Measurements from ENCODE around the gene GPX4. TPM values are rescaled to one million over a fixed set of nuclear protein-coding genes. Genes with fewer than 3 reads are reported as not detected.

The GPX4 gene
- total and polyA plus RNA-seq, 9 of the 15 experiments (the other 6 are each of a cell fraction or from before 2014, with no cell fraction given) = 61.4 to 661 (median 349) TPM

DNA sequence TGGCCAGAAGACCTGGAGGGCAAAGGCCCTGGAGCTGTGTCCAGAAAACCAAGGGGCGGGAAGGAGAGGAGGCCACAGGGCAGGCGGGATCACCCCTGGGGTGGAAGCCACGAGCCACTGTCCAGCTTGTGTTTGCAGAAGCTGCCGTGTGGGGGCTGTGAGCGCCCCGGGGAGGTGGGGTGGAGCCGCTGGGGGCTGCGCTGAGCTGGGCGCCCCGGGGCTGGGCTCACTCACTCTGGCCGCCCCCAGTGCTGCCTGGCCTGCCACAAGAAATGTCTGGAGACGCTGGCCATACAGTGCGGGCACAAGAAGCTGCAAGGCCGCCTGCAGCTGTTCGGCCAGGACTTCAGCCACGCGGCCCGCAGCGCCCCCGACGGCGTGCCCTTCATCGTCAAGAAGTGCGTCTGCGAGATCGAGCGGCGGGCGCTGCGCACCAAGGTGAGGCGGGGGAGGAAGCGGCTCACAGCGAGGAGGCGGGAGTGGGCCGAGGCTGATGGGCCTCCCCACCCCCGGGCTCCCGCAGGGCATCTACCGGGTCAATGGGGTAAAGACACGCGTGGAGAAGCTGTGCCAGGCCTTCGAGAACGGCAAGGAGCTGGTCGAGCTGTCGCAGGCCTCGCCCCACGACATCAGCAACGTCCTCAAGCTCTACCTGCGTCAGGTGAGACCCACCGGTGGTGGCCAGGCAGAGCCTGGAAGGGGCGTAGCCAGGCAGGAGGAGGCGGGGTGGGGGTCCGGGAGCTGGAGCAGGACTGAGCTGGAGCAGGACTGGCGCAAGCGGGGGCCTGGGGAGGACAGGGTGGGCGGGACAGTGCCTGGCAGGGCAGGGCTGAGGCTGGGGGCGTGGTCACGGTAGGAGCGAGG is 22.3 kb upstream of the GPX4 start (continued):
- TF ChIP-seq, protein P1, sequence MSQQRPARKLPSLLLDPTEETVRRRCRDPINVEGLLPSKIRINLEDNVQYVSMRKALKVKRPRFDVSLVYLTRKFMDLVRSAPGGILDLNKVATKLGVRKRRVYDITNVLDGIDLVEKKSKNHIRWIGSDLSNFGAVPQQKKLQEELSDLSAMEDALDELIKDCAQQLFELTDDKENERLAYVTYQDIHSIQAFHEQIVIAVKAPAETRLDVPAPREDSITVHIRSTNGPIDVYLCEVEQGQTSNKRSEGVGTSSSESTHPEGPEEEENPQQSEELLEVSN (IDR thresholded peaks at IDR 0.05; ENCODE audit: borderline replicate concordance in 1 of 2, extremely low read depth in 1 of 2, insufficient read depth in 1 of 2, insufficient read length in 1 of 2, low read depth in 1 of 2, low read length in 1 of 2, poor library complexity in 1 of 2, severe bottlenecking in 1 of 2) = no peak
- TF ChIP-seq CHCHD3 (CRISPR knock-in tag; IDR thresholded peaks at IDR 0.05) (no peak), XRCC5 (IDR thresholded peaks at IDR 0.05; ENCODE audit: low read depth, low read length) (no peak), ETV1 (tag; conservative IDR thresholded peaks at IDR 0.05; ENCODE audit: low read depth) (no peak), TAL1 (IDR thresholded peaks at IDR 0.05) (no peak), RBM34 (IDR thresholded peaks at IDR 0.05; ENCODE audit: borderline replicate concordance, insufficient read depth, low read length) (no peak), RUNX1 (IDR thresholded peaks at IDR 0.05; ENCODE audit: low read depth) (no peak), ZNF217 (CRISPR knock-in tag; IDR thresholded peaks at IDR 0.05) (no peak), KAT7 (CRISPR knock-in tag; IDR thresholded peaks at IDR 0.05; ENCODE audit: borderline replicate concordance) (no peak), TEAD2 (tag; IDR thresholded peaks at IDR 0.05) (no peak)
- TF ChIP-seq, protein P2, sequence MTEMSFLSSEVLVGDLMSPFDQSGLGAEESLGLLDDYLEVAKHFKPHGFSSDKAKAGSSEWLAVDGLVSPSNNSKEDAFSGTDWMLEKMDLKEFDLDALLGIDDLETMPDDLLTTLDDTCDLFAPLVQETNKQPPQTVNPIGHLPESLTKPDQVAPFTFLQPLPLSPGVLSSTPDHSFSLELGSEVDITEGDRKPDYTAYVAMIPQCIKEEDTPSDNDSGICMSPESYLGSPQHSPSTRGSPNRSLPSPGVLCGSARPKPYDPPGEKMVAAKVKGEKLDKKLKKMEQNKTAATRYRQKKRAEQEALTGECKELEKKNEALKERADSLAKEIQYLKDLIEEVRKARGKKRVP (CRISPR knock-in tag; IDR thresholded peaks at IDR 0.05) = no peak
- TF ChIP-seq, protein P3, sequence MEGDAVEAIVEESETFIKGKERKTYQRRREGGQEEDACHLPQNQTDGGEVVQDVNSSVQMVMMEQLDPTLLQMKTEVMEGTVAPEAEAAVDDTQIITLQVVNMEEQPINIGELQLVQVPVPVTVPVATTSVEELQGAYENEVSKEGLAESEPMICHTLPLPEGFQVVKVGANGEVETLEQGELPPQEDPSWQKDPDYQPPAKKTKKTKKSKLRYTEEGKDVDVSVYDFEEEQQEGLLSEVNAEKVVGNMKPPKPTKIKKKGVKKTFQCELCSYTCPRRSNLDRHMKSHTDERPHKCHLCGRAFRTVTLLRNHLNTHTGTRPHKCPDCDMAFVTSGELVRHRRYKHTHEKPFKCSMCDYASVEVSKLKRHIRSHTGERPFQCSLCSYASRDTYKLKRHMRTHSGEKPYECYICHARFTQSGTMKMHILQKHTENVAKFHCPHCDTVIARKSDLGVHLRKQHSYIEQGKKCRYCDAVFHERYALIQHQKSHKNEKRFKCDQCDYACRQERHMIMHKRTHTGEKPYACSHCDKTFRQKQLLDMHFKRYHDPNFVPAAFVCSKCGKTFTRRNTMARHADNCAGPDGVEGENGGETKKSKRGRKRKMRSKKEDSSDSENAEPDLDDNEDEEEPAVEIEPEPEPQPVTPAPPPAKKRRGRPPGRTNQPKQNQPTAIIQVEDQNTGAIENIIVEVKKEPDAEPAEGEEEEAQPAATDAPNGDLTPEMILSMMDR (IDR thresholded peaks at IDR 0.05 in 2 of 3, conservative IDR thresholded peaks at IDR 0.05 in 1 of 3; ENCODE audit: insufficient read depth in 2 of 3, low read depth in 1 of 3, low read length in 3 of 3) = no peak
- TF ChIP-seq, protein P4, sequence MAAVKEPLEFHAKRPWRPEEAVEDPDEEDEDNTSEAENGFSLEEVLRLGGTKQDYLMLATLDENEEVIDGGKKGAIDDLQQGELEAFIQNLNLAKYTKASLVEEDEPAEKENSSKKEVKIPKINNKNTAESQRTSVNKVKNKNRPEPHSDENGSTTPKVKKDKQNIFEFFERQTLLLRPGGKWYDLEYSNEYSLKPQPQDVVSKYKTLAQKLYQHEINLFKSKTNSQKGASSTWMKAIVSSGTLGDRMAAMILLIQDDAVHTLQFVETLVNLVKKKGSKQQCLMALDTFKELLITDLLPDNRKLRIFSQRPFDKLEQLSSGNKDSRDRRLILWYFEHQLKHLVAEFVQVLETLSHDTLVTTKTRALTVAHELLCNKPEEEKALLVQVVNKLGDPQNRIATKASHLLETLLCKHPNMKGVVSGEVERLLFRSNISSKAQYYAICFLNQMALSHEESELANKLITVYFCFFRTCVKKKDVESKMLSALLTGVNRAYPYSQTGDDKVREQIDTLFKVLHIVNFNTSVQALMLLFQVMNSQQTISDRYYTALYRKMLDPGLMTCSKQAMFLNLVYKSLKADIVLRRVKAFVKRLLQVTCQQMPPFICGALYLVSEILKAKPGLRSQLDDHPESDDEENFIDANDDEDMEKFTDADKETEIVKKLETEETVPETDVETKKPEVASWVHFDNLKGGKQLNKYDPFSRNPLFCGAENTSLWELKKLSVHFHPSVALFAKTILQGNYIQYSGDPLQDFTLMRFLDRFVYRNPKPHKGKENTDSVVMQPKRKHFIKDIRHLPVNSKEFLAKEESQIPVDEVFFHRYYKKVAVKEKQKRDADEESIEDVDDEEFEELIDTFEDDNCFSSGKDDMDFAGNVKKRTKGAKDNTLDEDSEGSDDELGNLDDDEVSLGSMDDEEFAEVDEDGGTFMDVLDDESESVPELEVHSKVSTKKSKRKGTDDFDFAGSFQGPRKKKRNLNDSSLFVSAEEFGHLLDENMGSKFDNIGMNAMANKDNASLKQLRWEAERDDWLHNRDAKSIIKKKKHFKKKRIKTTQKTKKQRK (IDR thresholded peaks at IDR 0.05; ENCODE audit: borderline replicate concordance, low read depth, low read length) = no peak
- TF ChIP-seq, protein P5, sequence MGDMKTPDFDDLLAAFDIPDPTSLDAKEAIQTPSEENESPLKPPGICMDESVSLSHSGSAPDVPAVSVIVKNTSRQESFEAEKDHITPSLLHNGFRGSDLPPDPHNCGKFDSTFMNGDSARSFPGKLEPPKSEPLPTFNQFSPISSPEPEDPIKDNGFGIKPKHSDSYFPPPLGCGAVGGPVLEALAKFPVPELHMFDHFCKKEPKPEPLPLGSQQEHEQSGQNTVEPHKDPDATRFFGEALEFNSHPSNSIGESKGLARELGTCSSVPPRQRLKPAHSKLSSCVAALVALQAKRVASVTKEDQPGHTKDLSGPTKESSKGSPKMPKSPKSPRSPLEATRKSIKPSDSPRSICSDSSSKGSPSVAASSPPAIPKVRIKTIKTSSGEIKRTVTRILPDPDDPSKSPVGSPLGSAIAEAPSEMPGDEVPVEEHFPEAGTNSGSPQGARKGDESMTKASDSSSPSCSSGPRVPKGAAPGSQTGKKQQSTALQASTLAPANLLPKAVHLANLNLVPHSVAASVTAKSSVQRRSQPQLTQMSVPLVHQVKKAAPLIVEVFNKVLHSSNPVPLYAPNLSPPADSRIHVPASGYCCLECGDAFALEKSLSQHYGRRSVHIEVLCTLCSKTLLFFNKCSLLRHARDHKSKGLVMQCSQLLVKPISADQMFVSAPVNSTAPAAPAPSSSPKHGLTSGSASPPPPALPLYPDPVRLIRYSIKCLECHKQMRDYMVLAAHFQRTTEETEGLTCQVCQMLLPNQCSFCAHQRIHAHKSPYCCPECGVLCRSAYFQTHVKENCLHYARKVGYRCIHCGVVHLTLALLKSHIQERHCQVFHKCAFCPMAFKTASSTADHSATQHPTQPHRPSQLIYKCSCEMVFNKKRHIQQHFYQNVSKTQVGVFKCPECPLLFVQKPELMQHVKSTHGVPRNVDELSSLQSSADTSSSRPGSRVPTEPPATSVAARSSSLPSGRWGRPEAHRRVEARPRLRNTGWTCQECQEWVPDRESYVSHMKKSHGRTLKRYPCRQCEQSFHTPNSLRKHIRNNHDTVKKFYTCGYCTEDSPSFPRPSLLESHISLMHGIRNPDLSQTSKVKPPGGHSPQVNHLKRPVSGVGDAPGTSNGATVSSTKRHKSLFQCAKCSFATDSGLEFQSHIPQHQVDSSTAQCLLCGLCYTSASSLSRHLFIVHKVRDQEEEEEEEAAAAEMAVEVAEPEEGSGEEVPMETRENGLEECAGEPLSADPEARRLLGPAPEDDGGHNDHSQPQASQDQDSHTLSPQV (IDR thresholded peaks at IDR 0.05) = no peak
